ENCODE results near the gene LRRK1. TPM values are rescaled to one million over a fixed set of nuclear protein-coding genes. Genes with fewer than 3 reads are reported as not detected.

Gene LRRK1
- total and polyA plus RNA-seq, 2 of the 13 experiments (the other 11 are each of a cell fraction or from before 2014, with no cell fraction given) = 0.13 to 1.2 TPM

- Histone ChIP-seq H3K4me1 (ENCODE audit: insufficient read depth, low read length) (peaks cover 81% of the 10 kb centered on the region), H3K4me2 (ENCODE audit: low read depth, low read length) (peak overlapping the region; percentile 95), H3K79me2 (ENCODE audit: insufficient read depth, low read length) (no peaks in the 10 kb centered on the region), H3K9ac (ENCODE audit: insufficient read depth, low read depth, low read length) (peak overlapping the region; percentile 96), H2AFZ (ENCODE audit: low read length) (no peak overlapping the region), H3K36me3 (replicated peaks in 1 of 2; ENCODE audit: control insufficient read depth in 1 of 2, insufficient read depth in 2 of 2, low read length in 2 of 2) (no peaks in the 10 kb centered on the region; a peak in 1 of 5 replicates), H3K9me3 (ENCODE audit: low read length) (no peaks in the 10 kb centered on the region), H3K4me3 (replicated peaks in 1 of 3; ENCODE audit: insufficient read depth in 1 of 3, low read depth in 2 of 3, low read length in 3 of 3) (peak overlapping the region; percentile 28 to 62 (median 50); a peak in 5 of 6 replicates), H3K27me3 (ENCODE audit: control insufficient read depth in 1 of 2, insufficient read depth in 2 of 2, low read length in 2 of 2) (no peaks in the 10 kb centered on the region), H3K27ac (ENCODE audit: extremely low read length, insufficient read depth, low read length) (peak overlapping the region; percentile 96), H4K20me1 (ENCODE audit: insufficient read depth, low read length) (no peaks in the 10 kb centered on the region)
- BruUV-seq (replicated peaks) = no TSS peak
- 4% methylated on average over 8 of the region's 15 CpGs for WGBS (ENCODE audit: low lambda C conversion rate)
- DNase-seq (ENCODE audit: low spot score) = peak; percentile 87
- in situ Hi-C loops (cut with HindIII; ENCODE audit: extremely low pct_ligation_motif_present, low pct_unique_long_range_greater_than_20kb) = loop anchor here (5.0 kb wide), 1 partner anchor 52 kb away; no protein-coding TSS in a partner anchor
- intact Hi-C loops (cut with micrococcal nuclease; ENCODE audit: unreplicated experiment) = loop anchor here (1.0 to 2.0 kb wide), 2 partner anchors 22 to 52 kb away; no protein-coding TSS in a partner anchor
- CTCF ChIA-PET (ENCODE audit: low intra/inter-chr PET ratio, low total read pairs) = interaction anchor here (1.3 kb wide), 1 partner anchor 54 kb away, joined by 3 read pairs; no protein-coding TSS in a partner anchor
- ATAC-seq = peak; percentile 73
- peak; percentile 79 for FAIRE-seq
- POLR2A ChIA-PET = interaction anchor here (1.0 to 3.3 kb wide), 6 partner anchors 10 to 227 kb away, joined by 3 to 36 read pairs (median 4); no protein-coding TSS in a partner anchor
- TF ChIP-seq SAP130 (CRISPR knock-in tag; IDR thresholded peaks at IDR 0.05; ENCODE audit: low read depth) = peak; percentile 47
- peak; percentile 73 for TF ChIP-seq POLR2G (IDR thresholded peaks at IDR 0.05; ENCODE audit: low read depth, low read length)
- TF ChIP-seq PATZ1 (CRISPR knock-in tag; IDR thresholded peaks at IDR 0.05) = peak; percentile 87
- no peak for TF ChIP-seq SRSF1 (optimal IDR thresholded peaks at IDR 0.05; ENCODE audit: low read depth, low read length)
- peak; percentile 91 for TF ChIP-seq PRDM10 (CRISPR knock-in tag; IDR thresholded peaks at IDR 0.05; ENCODE audit: low read depth)
- 0 out of 2 replicates have a peak, but pooled peaks have one; percentile 27 for TF ChIP-seq BCL3 (CRISPR knock-in tag; IDR thresholded peaks at IDR 0.05)
- no peak for TF ChIP-seq STAT6 (CRISPR knock-in tag; IDR thresholded peaks at IDR 0.05; ENCODE audit: borderline replicate concordance)
- 0 out of 2 replicates have a peak, but pooled peaks have one; percentile 56 for TF ChIP-seq HOXD1 (CRISPR knock-in tag; IDR thresholded peaks at IDR 0.05)
- TF ChIP-seq FOXM1 (CRISPR knock-in tag; IDR thresholded peaks at IDR 0.05) = no peak
- TF ChIP-seq BRD4 (CRISPR knock-in tag; IDR thresholded peaks at IDR 0.05) = peak; percentile 15; the same call in 1 of the 2 replicates
- TF ChIP-seq PHB2 (IDR thresholded peaks at IDR 0.05; ENCODE audit: partially characterized antibody) = no peak
- TF ChIP-seq ZNF878 (CRISPR knock-in tag; IDR thresholded peaks at IDR 0.05) = no peak
- TF ChIP-seq RARG (CRISPR knock-in tag; IDR thresholded peaks at IDR 0.05; ENCODE audit: low read depth) = no peak
Measured at GRCh38 chr15:101068961-101069653, 149.9 kb downstream of the LRRK1 start.
